ENCODE results near the gene GTF2H4.
"Not testable (repeated sequence)": the region's sequence is repeated elsewhere in the genome, so short reads cannot be mapped to it uniquely, and the experiment has no call there.

Gene GTF2H4

DNA sequence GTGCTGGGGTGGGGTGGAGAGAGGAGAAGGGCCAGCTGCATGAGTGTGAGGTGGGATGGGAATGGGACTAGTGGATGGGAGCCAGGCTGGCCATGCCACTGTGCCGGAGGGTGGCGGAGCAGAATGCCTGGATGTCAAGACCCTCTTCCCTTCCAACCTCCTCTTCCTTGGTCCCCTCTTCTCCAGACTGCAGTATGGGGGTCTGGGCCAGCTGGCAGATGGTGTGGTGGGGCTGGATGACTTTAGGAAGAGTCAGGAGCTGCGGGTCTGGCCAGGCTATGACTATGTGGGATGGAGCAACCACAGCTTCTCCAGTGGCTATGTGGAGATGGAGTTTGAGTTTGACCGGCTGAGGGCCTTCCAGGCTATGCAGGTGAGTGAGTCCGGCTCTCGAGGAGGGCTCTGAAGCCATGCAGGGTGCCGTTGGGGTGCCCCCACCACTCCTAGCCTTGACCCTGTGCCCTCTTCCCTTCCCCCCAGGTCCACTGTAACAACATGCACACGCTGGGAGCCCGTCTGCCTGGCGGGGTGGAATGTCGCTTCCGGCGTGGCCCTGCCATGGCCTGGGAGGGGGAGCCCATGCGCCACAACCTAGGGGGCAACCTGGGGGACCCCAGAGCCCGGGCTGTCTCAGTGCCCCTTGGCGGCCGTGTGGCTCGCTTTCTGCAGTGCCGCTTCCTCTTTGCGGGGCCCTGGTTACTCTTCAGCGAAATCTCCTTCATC lies 16.0 kb upstream of the GTF2H4 start:
- DNase-seq: no peak
- in situ Hi-C loops (cut with HindIII; ENCODE audit: low pct_ligation_motif_present, low pct_unique_long_range_greater_than_20kb, low sequenced_read_pairs): no loop called here

DNA sequence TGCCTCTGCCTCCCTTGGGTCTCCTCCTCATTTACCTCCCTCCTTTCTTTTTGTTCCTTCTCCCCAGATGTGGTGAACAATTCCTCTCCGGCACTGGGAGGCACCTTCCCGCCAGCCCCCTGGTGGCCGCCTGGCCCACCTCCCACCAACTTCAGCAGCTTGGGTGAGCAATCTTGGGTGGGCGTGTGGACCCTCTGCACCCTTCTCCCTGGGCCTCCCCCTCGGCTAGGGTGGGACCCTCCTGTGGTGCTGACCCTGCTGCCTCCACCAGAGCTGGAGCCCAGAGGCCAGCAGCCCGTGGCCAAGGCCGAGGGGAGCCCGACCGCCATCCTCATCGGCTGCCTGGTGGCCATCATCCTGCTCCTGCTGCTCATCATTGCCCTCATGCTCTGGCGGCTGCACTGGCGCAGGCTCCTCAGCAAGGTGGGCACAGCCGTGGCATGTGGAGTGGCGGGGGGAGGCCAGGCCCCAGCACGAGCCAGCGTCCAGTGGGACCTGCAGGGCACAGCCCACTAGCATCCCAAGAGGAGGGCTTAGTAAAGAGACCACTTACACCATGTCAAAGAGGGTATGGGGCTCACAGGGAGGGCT lies 14.9 kb upstream of the GTF2H4 start:
- no peak for DNase-seq
- in situ Hi-C loops (cut with HindIII; ENCODE audit: low pct_ligation_motif_present, low pct_unique_long_range_greater_than_20kb, low sequenced_read_pairs): no loop called here

DNA sequence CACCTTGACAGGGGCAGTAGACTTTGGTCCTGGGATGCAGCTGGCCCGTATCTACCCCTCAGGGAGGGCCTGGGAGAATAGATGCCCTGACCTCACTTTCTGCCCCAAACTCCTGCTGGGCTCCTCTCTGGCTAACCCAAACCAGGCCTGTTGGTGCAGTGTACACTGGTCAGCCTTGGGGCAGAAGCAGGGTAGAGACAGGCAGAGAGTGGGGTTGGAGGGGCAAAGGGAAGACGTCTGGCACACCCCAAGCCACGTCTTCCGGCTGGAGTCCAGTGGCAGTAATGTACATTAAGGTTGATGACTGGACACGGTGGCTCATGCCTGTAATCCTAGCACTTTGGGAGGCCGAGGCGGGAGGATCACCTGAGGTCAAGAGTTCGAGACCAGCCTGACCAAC lies 14.3 kb upstream of the GTF2H4 start:
- in situ Hi-C loops (cut with HindIII; ENCODE audit: low pct_ligation_motif_present, low pct_unique_long_range_greater_than_20kb, low sequenced_read_pairs): no loop called here
- no peak for DNase-seq

DNA sequence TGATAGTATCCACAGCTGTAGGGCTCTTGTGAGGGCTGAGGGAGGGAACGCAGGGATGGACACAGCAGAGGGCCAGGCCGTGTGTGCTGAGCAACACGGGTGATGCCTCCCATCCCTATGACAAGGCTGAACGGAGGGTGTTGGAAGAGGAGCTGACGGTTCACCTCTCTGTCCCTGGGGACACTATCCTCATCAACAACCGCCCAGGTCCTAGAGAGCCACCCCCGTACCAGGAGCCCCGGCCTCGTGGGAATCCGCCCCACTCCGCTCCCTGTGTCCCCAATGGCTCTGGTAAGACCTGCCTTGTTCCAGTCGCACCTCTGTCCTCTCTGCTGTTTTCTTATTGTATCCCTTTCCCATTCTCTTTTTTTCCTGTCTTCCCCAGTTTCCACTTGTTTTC lies 13.6 kb upstream of the GTF2H4 start:
- in situ Hi-C loops (cut with HindIII; ENCODE audit: low pct_ligation_motif_present, low pct_unique_long_range_greater_than_20kb, low sequenced_read_pairs): no loop called here
- DNase-seq: no peak

DNA sequence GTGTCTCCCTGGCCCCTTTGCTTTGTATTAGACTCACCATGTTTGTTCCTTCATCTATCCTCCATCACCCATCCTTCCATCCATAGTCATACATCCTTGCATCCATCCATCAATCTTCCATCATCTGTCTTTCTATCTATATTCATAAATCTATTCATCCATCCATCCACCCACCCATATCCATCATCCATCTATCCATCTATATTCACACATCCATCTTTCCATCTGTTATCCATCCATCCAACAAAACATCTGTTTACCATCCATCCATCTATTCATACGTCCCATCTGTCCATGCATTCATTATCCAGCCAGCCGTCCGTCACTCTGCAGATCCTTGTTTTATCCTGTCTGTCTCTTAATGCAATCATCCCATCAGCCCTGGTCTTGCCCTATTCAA lies 13.1 kb upstream of the GTF2H4 start:
- in situ Hi-C loops (cut with HindIII; ENCODE audit: low pct_ligation_motif_present, low pct_unique_long_range_greater_than_20kb, low sequenced_read_pairs): no loop called here
- DNase-seq: no peak

DNA sequence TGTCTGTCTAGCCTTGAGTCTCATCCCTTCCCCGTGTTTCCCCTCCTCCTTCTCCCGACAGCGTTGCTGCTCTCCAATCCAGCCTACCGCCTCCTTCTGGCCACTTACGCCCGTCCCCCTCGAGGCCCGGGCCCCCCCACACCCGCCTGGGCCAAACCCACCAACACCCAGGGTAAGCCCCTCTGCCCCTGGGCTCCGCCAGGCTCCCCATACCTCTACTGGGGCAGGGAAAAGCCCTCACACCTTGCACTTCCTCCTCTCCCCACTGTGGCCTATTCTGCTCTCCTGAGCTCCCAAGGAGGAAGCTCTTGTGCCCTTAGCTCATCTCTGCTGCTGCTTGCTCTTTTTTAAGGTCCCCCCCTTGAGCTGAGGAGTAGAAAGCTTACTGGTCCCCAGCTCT lies 12.7 kb upstream of the GTF2H4 start:
- in situ Hi-C loops (cut with HindIII; ENCODE audit: low pct_ligation_motif_present, low pct_unique_long_range_greater_than_20kb, low sequenced_read_pairs): no loop called here
- DNase-seq: no peak

DNA sequence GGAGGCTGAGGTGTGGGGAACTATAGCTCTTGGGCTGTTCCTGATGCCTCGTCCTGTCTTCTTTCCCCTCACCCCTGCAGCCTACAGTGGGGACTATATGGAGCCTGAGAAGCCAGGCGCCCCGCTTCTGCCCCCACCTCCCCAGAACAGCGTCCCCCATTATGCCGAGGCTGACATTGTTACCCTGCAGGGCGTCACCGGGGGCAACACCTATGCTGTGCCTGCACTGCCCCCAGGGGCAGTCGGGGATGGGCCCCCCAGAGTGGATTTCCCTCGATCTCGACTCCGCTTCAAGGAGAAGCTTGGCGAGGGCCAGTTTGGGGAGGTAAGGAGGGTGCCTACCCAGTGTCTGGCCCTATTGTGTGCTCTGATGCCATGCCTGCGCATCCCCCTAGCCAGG lies 11.5 kb upstream of the GTF2H4 start:
- in situ Hi-C loops (cut with HindIII; ENCODE audit: low pct_ligation_motif_present, low pct_unique_long_range_greater_than_20kb, low sequenced_read_pairs): no loop called here
- DNase-seq: no peak

DNA sequence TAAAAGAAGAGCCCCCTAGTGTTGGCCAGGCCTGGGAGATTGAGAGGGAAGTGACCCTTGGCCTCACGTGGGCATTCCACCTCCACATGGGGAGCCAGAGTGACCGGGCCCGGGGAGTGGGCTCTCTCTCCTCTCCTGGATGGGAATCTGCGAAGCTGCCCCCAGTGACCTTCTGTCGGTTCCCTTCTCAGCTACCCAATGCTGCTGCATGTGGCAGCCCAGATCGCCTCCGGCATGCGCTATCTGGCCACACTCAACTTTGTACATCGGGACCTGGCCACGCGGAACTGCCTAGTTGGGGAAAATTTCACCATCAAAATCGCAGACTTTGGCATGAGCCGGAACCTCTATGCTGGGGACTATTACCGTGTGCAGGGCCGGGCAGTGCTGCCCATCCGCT lies 10.1 kb upstream of the GTF2H4 start:
- DNase-seq: no peak
- in situ Hi-C loops (cut with HindIII; ENCODE audit: low pct_ligation_motif_present, low pct_unique_long_range_greater_than_20kb, low sequenced_read_pairs): no loop called here

DNA sequence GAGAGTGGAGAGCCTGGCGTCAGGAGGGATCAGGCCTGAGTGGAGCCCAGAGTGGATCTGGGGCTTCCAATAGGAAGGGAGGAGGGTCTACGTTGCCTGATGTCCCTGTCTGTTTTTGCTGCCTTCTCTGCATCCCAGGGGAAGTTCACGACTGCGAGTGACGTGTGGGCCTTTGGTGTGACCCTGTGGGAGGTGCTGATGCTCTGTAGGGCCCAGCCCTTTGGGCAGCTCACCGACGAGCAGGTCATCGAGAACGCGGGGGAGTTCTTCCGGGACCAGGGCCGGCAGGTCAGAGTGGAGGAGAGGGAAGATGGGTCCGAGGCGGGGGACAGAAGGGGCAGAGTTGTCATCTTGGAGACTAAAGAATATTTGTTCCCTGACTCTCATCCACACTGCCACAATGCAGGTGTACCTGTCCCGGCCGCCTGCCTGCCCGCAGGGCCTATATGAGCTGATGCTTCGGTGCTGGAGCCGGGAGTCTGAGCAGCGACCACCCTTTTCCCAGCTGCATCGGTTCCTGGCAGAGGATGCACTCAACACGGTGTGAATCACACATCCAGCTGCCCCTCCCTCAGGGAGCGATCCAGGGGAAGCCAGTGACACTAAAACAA lies 9.2 kb upstream of the GTF2H4 start:
- in situ Hi-C loops (cut with HindIII; ENCODE audit: low pct_ligation_motif_present, low pct_unique_long_range_greater_than_20kb, low sequenced_read_pairs): no loop called here
- DNase-seq: no peak

DNA sequence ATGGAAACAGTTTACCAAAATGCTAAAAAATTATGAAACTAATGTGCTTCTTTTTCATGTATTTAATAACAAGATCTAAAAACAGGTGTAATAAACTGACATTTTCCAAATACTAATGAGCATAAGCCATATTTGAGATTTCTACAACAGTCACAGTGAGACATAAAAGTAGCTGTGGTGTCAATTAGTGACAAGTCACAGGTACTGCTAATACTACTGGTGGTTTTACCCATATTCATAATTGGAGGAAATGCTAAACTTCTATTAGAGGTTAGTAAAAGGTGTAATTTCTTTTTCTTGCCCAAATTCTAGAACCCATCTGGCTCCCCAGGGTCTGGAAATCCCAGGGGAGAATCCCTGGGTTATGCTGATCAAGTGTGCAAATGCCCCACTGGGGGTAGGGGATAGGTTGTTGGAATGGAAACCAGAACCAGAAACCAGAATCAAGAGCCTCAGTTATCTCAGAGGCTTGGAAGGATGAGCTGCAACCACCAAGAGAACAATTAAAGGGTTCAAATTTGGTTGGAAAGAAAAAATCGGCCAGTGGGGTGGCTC lies 7.1 kb upstream of the GTF2H4 start:
- in situ Hi-C loops (cut with HindIII; ENCODE audit: low pct_ligation_motif_present, low pct_unique_long_range_greater_than_20kb, low sequenced_read_pairs): no loop called here
- DNase-seq: no peak

DNA sequence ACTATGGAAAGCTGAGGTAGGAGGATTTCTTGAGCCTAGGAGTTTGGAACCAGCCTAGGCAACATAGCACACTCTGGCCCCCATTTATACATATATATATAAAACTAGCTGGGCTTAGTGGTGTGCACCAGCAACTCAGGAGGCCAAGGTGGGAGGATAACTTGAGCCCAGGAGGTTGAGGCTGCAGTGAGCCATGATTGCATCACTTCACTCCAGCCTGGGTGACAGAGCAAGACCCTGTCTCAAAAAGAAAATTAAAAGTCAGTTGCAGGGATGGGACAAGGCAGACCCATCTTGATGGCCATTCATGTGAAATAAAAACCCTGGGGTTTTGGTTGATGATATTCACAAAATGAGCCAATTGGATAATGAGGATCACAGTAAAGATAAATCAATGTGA lies 6.6 kb upstream of the GTF2H4 start:
- DNase-seq: no peak
- in situ Hi-C loops (cut with HindIII; ENCODE audit: low pct_ligation_motif_present, low pct_unique_long_range_greater_than_20kb, low sequenced_read_pairs): no loop called here

DNA sequence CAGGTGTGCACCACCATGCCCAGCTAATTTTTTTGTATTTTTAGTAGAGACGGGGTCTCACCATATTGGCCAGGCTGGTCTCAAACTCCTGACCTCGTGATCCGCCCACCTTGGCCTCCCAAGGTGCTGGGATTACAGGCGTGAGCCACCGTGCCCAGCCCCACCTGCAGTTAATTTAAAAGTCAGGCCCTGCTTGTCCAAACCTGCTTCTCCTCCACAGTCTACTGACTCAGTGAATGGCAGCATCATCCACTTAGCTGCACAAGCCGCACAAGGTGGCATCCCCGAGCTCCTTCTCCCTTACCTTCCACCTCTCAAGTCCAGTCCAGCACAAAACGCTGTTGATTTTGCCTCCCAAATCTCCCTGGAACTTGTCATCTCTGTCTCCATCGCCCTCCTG lies 5.8 kb upstream of the GTF2H4 start:
- in situ Hi-C loops (cut with HindIII; ENCODE audit: low pct_ligation_motif_present, low pct_unique_long_range_greater_than_20kb, low sequenced_read_pairs); DNase-seq: not testable (repeated sequence)

DNA sequence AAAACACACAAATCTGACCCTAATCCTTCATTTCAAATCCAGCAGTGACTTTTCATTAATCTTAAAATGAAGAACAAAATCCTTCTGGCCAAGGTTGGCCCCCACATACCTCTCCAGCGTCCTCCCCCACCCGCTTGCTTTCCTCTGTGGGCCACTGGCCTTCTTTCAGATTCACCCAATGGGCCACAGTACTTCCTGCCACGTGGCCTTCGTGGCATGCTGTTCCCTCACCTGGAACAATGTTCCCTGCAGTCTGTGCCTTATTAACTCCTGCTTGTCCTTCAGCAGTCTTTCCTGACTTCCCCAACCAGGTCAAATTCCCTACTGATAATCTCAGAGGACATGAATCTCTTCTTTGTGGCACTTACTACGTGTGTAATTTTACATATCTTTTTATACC lies 5.3 kb upstream of the GTF2H4 start:
- in situ Hi-C loops (cut with HindIII; ENCODE audit: low pct_ligation_motif_present, low pct_unique_long_range_greater_than_20kb, low sequenced_read_pairs): no loop called here
- DNase-seq: no peak

DNA sequence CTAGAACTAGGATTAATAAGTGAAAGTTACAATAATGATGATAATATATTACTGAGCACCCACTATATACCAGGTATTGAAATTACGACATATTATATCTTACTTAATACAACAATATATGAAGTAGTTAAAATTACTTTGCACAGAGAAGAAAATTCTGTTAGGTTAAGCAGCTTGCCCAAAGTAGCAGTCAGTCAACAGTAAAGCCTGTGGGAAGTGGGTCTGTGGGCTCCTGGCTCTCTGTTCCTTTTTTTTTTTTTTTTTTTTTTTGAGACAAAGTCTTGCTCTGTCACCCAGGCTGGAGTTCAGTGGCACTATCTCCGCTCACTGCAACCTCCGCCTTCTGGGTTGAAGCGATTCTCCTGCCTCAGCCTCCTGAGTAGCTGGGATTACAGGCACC lies 4.8 kb upstream of the GTF2H4 start:
- DNase-seq: no peak
- in situ Hi-C loops (cut with HindIII; ENCODE audit: low pct_ligation_motif_present, low pct_unique_long_range_greater_than_20kb, low sequenced_read_pairs): no loop called here

DNA sequence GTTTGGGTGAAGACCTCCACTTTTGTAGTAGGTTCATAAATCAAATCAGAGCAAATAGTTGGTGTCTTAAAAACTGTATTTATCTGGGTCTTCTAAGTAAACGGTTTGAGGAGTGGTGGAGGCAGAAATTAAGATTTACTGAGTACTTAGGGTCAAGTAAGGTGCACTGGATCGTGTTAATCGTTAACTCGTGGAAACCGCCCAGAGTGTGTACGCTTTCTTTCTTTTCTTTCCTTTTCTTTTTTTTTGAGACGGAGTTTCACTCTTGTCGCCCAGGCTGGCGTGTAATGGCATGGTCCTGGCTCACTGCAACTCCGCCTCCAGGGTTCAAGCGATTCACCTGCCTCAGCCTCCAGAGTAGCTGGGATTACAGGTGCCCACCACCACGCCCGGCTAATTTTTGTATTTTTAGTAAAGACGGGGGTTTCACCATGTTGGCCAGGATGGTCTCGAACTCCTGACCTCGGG lies 683 bp upstream of the GTF2H4 start:
- DNase-seq; in situ Hi-C loops (cut with HindIII; ENCODE audit: low pct_ligation_motif_present, low pct_unique_long_range_greater_than_20kb, low sequenced_read_pairs): not testable (repeated sequence)

DNA sequence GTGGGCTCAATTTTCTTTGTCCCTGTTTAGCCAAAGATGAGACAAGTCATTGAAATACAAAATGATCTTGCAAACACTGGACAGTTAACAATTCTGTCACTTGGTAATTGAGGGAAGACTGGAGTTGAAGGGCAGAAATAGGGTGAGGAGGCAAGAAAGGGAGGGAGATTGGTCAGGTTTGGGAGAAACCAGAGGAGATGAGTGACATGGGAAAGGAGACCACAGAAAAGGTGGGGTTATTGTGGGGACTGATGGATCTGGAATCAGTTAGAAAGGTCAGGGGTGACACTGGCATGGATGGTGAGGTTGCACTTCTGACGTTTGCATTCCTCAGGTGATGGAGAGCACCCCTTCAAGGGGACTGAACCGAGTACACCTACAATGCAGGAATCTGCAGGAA lies 693 bp downstream of the GTF2H4 start:
- in situ Hi-C loops (cut with HindIII; ENCODE audit: low pct_ligation_motif_present, low pct_unique_long_range_greater_than_20kb, low sequenced_read_pairs): no loop called here

DNA sequence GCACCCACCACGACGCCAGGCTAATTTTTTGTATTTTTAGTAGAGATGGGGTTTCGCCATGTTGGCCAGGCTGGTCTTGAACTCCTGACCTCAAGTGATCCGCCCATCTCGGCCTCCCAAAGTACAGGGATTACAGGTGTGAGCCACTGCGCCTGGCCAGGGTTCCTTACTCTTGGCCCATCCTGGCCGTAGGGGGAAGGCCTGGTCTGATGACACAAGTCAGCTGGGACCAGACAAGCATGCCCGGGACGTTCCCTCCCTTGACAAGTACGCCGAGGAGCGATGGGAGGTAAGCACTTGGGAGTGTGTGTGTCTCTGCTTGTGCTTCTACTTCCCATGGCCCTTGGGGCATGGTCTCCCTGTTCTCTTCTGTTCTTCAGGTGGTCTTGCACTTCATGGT lies 2.5 kb downstream of the GTF2H4 start:
- DNase-seq; in situ Hi-C loops (cut with HindIII; ENCODE audit: low pct_ligation_motif_present, low pct_unique_long_range_greater_than_20kb, low sequenced_read_pairs): not testable (repeated sequence)

More for the DNA sequence above, 693 bp downstream of the GTF2H4 start:
- DNase-seq: no peak

DNA sequence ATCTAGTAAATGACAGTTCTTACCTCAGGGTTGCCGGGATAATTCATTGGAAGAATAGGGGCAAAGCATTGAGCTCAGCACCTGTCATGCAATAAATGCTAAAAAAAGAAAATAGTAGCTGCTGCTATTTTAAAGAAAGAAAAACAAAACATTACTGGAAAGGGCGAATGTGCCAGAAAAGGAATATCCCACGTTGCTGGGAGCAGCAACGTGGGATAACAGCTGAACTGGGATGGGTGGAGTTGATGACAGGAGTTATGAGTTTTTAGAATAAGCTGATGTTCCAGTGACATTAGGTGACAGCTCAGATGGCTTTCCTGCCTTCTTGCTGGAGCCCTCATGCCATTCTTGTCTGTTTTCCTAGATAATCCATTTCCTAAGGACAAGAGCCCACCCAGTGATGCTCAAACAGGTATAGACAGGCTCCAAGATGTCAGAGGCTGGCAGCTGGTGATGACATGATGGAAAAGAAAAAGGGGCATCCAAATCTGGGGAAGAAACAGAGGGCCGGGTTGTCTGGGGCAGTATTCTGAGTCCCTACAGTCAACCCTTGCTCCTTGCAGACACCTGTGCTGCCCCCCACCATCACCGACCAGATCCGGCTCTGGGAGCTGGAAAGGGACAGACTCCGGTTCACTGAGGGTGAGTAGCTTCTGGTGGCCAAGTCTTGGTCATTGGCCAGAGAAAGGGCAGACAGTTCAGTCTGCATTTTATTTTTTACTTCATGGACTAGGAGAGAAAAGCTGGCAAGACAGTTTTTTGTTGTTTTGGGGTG lies 4.9 kb downstream of the GTF2H4 start:
- no peak for DNase-seq
- in situ Hi-C loops (cut with HindIII; ENCODE audit: low pct_ligation_motif_present, low pct_unique_long_range_greater_than_20kb, low sequenced_read_pairs): no loop called here

DNA sequence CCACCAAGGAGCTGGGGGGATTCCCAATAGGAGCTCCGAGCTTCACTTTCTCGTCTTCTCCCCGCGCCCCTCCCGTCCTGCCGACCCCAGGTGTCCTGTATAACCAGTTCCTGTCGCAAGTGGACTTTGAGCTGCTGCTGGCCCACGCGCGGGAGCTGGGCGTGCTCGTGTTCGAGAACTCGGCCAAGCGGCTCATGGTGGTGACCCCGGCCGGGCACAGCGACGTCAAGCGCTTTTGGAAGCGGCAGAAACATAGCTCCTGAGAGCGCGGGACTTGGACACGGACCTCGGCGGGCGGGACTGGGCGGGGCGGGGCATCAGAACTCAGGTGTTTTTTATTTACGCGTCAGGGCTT lies 5.7 kb downstream of the GTF2H4 start:
- in situ Hi-C loops (cut with HindIII; ENCODE audit: low pct_ligation_motif_present, low pct_unique_long_range_greater_than_20kb, low sequenced_read_pairs): no loop called here
- no peak for DNase-seq
